Retina (tissue), 1 donor: ENCODE measurements around the gene PRKCE.

Experiments
- DNase-seq: peaks from one replicate; pipeline ENCODE4 v3.0.0-alpha.2; 2016

PRKCE gene

GRCh38 chr2:46067501-46068305 is 416.2 kb downstream of the PRKCE start:
- DNase-seq: no peak

GRCh38 chr2:46068636-46069035 is 417.2 kb downstream of the PRKCE start:
- no peak for DNase-seq

- no peak for DNase-seq
Measured at GRCh38 chr2:46071074-46071473, 419.6 kb downstream of the PRKCE start.

GRCh38 chr2:46072101-46072820 is 420.8 kb downstream of the PRKCE start:
- DNase-seq: peak; percentile 52

- DNase-seq: no peak
Measured at GRCh38 chr2:46073540-46074046, 422.1 kb downstream of the PRKCE start.

GRCh38 chr2:46074501-46074900 is 423.0 kb downstream of the PRKCE start:
- no peak for DNase-seq

- DNase-seq: no peak
Measured at GRCh38 chr2:46075848-46076247, 424.4 kb downstream of the PRKCE start.

- no peak for DNase-seq
Measured at GRCh38 chr2:46076251-46076650, 424.8 kb downstream of the PRKCE start.

GRCh38 chr2:46076875-46077274 is 425.4 kb downstream of the PRKCE start:
- no peak for DNase-seq

GRCh38 chr2:46077522-46078107 is 426.1 kb downstream of the PRKCE start:
- no peak for DNase-seq

GRCh38 chr2:46079985-46080560 is 428.6 kb downstream of the PRKCE start:
- DNase-seq: no peak

GRCh38 chr2:46082531-46083485 is 431.3 kb downstream of the PRKCE start:
- no peak for DNase-seq

- no peak for DNase-seq
Measured at GRCh38 chr2:46086578-46087070, 435.1 kb downstream of the PRKCE start.

- no peak for DNase-seq
Measured at GRCh38 chr2:46087492-46087891, 436.0 kb downstream of the PRKCE start.

GRCh38 chr2:46091004-46091403 is 439.5 kb downstream of the PRKCE start:
- DNase-seq: no peak

- DNase-seq: no peak
Measured at GRCh38 chr2:46091961-46092667, 440.6 kb downstream of the PRKCE start.

GRCh38 chr2:46094689-46095088 is 443.2 kb downstream of the PRKCE start:
- DNase-seq: no peak

- DNase-seq: no peak
Measured at GRCh38 chr2:46095830-46096229, 444.4 kb downstream of the PRKCE start.

- no peak for DNase-seq
Measured at GRCh38 chr2:46096260-46096659, 444.8 kb downstream of the PRKCE start.

GRCh38 chr2:46097714-46098480 is 446.4 kb downstream of the PRKCE start:
- no peak for DNase-seq
